Esophagus muscularis mucosa (tissue), 4 donors: ENCODE measurements around the gene TUBB4B. TPM values are rescaled to one million over a fixed set of nuclear protein-coding genes. Genes with fewer than 3 reads are reported as not detected.

Experiments
- DNase-seq: peaks from one replicate; pipeline ENCODE4 v3.0.0-alpha.2; 2017; ENCODE audit errors: extremely low spot score
- H3K27ac ChIP-seq, 4 donors: fragments of 200-600 bp; sonication (generic); replicated peaks in 1 of 4; 1 replicate in 3 of 4; 2 replicates in 1 of 4; pipeline ENCODE4 v1.5.1; 2016 to 2019; ENCODE audit warnings: mild to moderate bottlenecking in 1 of 4
- H3K27me3 ChIP-seq, 4 donors: fragments of 200-600 bp; sonication (generic); one replicate each; pipeline versions ENCODE4 v1.5.1 to v1.6.0; 2016 to 2019
- H3K36me3 ChIP-seq, 4 donors: fragments of 200-600 bp; sonication (generic); one replicate each; pipeline ENCODE4 v1.5.1; 2016 to 2019
- H3K4me1 ChIP-seq, 4 donors: fragments of 200-600 bp; sonication (generic); one replicate each; pipeline ENCODE4 v1.5.1; 2016 to 2019
- H3K4me3 ChIP-seq, 4 donors: fragments of 200-600 bp; sonication (generic); 1 replicate in 2 of 4; 2 replicates in 2 of 4; pipeline ENCODE4 v1.5.1; 2016 to 2019; ENCODE audit warnings: mild to moderate bottlenecking in 4 of 4, moderate library complexity in 1 of 4
- H3K9me3 ChIP-seq, 4 donors: fragments of 200-600 bp; sonication (generic); 1 replicate in 3 of 4; 2 replicates in 1 of 4; pipeline ENCODE4 v1.5.1; 2016 to 2019
- CTCF ChIP-seq, 3 experiments: fragments of 200-600 bp in 2 of 3; fragments of 450-650 bp in 1 of 3; sonication (generic) in 2 of 3; IDR thresholded peaks; one replicate each; pipeline ENCODE4 v1.5.1; 2017 to 2019; ENCODE audit warnings: antibody characterized with exemption in 3 of 3, mild to moderate bottlenecking in 2 of 3, moderate library complexity in 1 of 3
- EP300 ChIP-seq: sonication (generic); formaldehyde crosslinking; IDR thresholded peaks from one replicate; pipeline ENCODE4 v1.6.1; 2017; ENCODE audit warnings: antibody characterized with exemption
- POLR2A ChIP-seq: fragments of 450-650 bp; IDR thresholded peaks from one replicate; pipeline ENCODE4 v1.6.1; 2017; ENCODE audit warnings: antibody characterized with exemption, moderate library complexity, mild to moderate bottlenecking, low read depth
- POLR2AphosphoS5 ChIP-seq, 2 donors: sonication (generic); formaldehyde crosslinking; IDR thresholded peaks; one replicate each; pipeline ENCODE4 v1.6.1; 2017; ENCODE audit warnings: antibody characterized with exemption in 2 of 2
- WGBS: methylation state at CpG from one replicate; pipeline ENCODE4 v1.1.5; 2018; 5-methylcytosine and 5-hydroxymethylcytosine counted together
- intact Hi-C: fragments of 100-400 bp; cut with DNase I; formaldehyde crosslinking; loops from one replicate; pipeline ENCODE4 v1.15.1; 2023
- total RNA-seq, 4 donors: library from RNA; depleted of rRNA; stranded (reverse); fragments of >200 nt; gene quantifications; one replicate each; pipeline versions ENCODE4 v1.1.0 to v1.2.1, GENCODE V29; 2016

The TUBB4B gene
- total RNA-seq, 4 donors from 2014 or later, result 227 to 469 (median 304) TPM

GRCh38 chr9:137206602-137207001 lies 34.5 kb upstream of the TUBB4B start:
- peak overlapping the region; percentile 78 to 95 (median 87) for H3K4me3 ChIP-seq
- no peak for DNase-seq
- peaks cover 0 to 36% (median 3%) of the 10 kb centered on the region in 4 donors for H3K36me3 ChIP-seq
- no peaks in the 10 kb centered on the region for H3K27me3 ChIP-seq
- no peak for TF ChIP-seq POLR2AphosphoS5 (IDR thresholded peaks at IDR 0.05)
- TF ChIP-seq EP300, result no peak
- no peak for TF ChIP-seq POLR2A
- no peak for TF ChIP-seq CTCF (IDR thresholded peaks at IDR 0.05)
- intact Hi-C loops, result no loop called here
- H3K4me1 ChIP-seq, result peaks cover 43 to 54% (median 50%) of the 10 kb centered on the region in 4 donors
- no peak overlapping the region for H3K27ac ChIP-seq
- WGBS, result 74% methylated on average over 7 of the region's 7 CpGs
- H3K9me3 ChIP-seq, result no peaks in the 10 kb centered on the region

- H3K9me3 ChIP-seq, result no peaks in the 10 kb centered on the region
- H3K4me3 ChIP-seq, result no peak overlapping the region
- peaks cover 5 to 10% (median 8%) of the 10 kb centered on the region in 4 donors for H3K4me1 ChIP-seq
- intact Hi-C loops, result no loop called here
- no peak for DNase-seq
- H3K36me3 ChIP-seq, result peaks cover 0 to 60% (median 15%) of the 10 kb centered on the region in 4 donors
- 89% methylated on average over 10 of the region's 13 CpGs for WGBS
- H3K27me3 ChIP-seq, result no peaks in the 10 kb centered on the region
- H3K27ac ChIP-seq, result no peak overlapping the region
- no peak for TF ChIP-seq EP300
- no peak for TF ChIP-seq CTCF (IDR thresholded peaks at IDR 0.05)
- no peak for TF ChIP-seq POLR2A
- TF ChIP-seq POLR2AphosphoS5 (IDR thresholded peaks at IDR 0.05), result no peak
These were observed 29.6 kb upstream of the TUBB4B start for GRCh38 chr9:137211532-137211931.

DNA sequence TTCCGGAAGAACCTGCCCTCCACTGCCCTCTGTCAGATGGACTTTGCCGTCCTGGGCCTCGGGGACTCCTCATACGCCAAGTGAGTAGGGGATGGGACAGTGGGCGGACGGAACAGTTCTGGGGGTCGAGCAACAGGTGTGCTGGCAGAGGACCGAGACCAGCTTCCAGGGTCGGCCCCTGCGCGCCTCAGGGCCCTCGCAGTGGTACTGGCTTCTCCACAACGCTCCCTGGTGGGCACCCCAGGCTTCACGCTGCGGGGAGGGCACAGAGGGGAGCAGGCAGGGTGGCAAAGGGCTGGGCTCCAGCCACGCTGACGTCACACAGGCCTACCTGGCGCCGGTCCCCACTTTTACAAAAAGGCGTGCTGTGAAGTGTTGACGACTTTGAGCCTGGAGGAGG lies 28.6 kb upstream of the TUBB4B start:
- no peak for TF ChIP-seq POLR2A
- TF ChIP-seq EP300, result no peak
- no peak for TF ChIP-seq POLR2AphosphoS5 (IDR thresholded peaks at IDR 0.05)
- TF ChIP-seq CTCF (IDR thresholded peaks at IDR 0.05), result no peak
- Histone ChIP-seq H3K4me3 (no peak overlapping the region), H3K27me3 (no peaks in the 10 kb centered on the region), H3K36me3 (peaks cover 0 to 61% (median 15%) of the 10 kb centered on the region in 4 donors), H3K27ac (no peak overlapping the region), H3K9me3 (no peaks in the 10 kb centered on the region), H3K4me1 (peaks cover under 1 to 10% (median 7%) of the 10 kb centered on the region in 4 donors)
- no peak for DNase-seq
- WGBS, result 81% methylated on average over 10 of the region's 21 CpGs
- intact Hi-C loops, result no loop called here

DNA sequence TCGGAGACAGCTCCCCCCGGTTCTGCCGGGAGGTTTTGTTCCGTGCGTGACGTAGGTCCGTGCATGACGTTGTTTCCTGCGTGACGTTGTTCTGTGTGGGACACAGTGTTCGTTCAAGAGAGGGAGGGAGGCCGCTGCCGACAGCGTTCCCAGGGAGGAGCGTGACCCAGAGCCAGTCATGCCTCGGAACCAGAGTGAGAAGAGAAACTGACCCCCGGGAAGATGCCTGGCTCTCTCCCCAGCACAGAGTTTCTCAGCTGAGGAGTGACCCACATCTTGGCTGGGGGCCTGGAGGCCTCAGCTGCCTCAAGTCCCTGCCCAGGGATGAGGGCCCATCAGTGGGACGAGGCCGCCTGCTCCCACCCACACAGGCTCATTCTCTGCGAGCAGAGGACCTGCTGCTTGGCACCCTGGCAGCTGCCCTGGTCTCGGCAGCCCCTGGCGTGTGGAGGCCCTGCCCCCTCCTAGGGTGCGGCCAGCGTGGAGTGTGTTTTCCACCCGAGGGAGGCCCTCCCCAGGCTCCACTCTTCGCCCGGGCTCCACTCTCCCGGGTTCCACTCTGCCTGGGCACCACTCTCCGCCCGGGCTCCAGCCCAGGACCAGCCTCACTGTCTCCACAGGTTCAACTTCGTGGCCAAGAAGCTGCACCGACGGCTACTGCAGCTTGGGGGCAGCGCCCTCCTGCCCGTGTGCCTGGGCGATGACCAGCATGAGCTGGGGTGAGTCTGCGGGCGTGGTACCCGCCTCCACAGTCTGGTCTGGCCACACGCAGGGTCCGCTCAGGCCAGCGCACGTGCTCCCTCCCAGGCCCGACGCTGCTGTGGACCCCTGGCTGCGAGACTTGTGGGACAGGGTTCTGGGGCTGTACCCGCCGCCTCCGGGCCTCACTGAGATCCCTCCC lies 27.7 kb upstream of the TUBB4B start:
- no peak overlapping the region for H3K27ac ChIP-seq

More for the DNA sequence above, 27.7 kb upstream of the TUBB4B start:
- intact Hi-C loops, result no loop called here
- TF ChIP-seq EP300 (no peak), POLR2A (no peak), CTCF (IDR thresholded peaks at IDR 0.05) (no peak), POLR2AphosphoS5 (IDR thresholded peaks at IDR 0.05) (no peak)
- Histone ChIP-seq H3K27me3 (no peaks in the 10 kb centered on the region), H3K36me3 (peaks cover 0 to 57% (median 15%) of the 10 kb centered on the region in 4 donors), H3K9me3 (no peaks in the 10 kb centered on the region), H3K4me3 (no peak overlapping the region), H3K4me1 (peaks cover 4 to 19% (median 10%) of the 10 kb centered on the region in 4 donors)
- no peak for DNase-seq
- WGBS, result 92% methylated on average over 26 of the region's 49 CpGs
